ENCODE measurements around the gene DNM1L.

DNM1L gene

GRCh38 chr12:32679091-32679919 lies at the start of gene DNM1L:
TSS of gene DNM1L (plus strand) at chr12:32679301. CDS start at chr12:32679364, 63 bp downstream.
- DNase-seq: peak; percentile 98

- DNase-seq: no peak
Observed at GRCh38 chr12:32641287-32641901, 37.7 kb upstream of the DNM1L start.

GRCh38 chr12:32644431-32644830 lies 34.7 kb upstream of the DNM1L start:
- DNase-seq: no peak

GRCh38 chr12:32647275-32647674 lies 31.8 kb upstream of the DNM1L start:
- DNase-seq: no peak

- no peak for DNase-seq
Observed at GRCh38 chr12:32650508-32650907, 28.6 kb upstream of the DNM1L start.

GRCh38 chr12:32651151-32651955 lies 27.7 kb upstream of the DNM1L start:
- DNase-seq: no peak

GRCh38 chr12:32651956-32652210 lies 27.2 kb upstream of the DNM1L start:
- DNase-seq: no peak

- DNase-seq: no peak
Observed at GRCh38 chr12:32659908-32660440, 19.1 kb upstream of the DNM1L start.

- DNase-seq: no peak
Observed at GRCh38 chr12:32661706-32662105, 17.4 kb upstream of the DNM1L start.

- DNase-seq: no peak
Observed at GRCh38 chr12:32662665-32663064, 16.4 kb upstream of the DNM1L start.

GRCh38 chr12:32666018-32666417 lies 13.1 kb upstream of the DNM1L start:
- DNase-seq: no peak

GRCh38 chr12:32669584-32669983 lies 9.5 kb upstream of the DNM1L start:
- DNase-seq: no peak

- DNase-seq: peak; percentile 63
Observed at GRCh38 chr12:32671930-32672780, 6.9 kb upstream of the DNM1L start.

- no peak for DNase-seq
Observed at GRCh38 chr12:32679920-32680237, 778 bp downstream of the DNM1L start.

GRCh38 chr12:32680787-32681186 lies 1.7 kb downstream of the DNM1L start:
- DNase-seq: no peak

GRCh38 chr12:32681272-32681671 lies 2.2 kb downstream of the DNM1L start:
- no peak for DNase-seq

GRCh38 chr12:32686340-32686739 lies 7.2 kb downstream of the DNM1L start:
- no peak for DNase-seq

GRCh38 chr12:32688786-32689185 lies 9.7 kb downstream of the DNM1L start:
- DNase-seq: no peak

GRCh38 chr12:32690927-32691326 lies 11.8 kb downstream of the DNM1L start:
- DNase-seq: no peak

GRCh38 chr12:32692358-32692757 lies 13.3 kb downstream of the DNM1L start:
- no peak for DNase-seq

GRCh38 chr12:32693036-32693435 lies 13.9 kb downstream of the DNM1L start:
- no peak for DNase-seq

- DNase-seq: no peak
Observed at GRCh38 chr12:32695787-32696186, 16.7 kb downstream of the DNM1L start.

- no peak for DNase-seq
Observed at GRCh38 chr12:32697445-32697844, 18.3 kb downstream of the DNM1L start.
